ENCODE data around the gene TEKT3.

TEKT3 gene

DNA sequence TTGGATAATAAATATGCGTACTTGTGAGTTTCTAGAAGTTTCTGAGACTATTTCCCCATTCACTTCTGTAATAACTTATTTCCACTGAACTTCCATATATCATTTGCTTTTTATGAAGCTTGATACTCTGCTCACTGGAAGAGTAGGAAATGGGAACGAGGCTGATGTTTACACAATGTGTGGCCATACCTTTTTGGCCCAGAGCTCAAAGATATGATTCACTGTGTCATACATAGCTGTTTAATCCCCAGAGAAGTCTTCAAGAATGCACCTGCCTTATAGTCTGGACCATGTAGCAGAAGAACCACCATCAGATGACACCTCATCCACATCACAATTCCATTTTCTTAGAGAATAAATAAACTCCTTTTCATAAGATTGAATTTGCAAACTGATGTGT, 40.3 kb upstream of the TEKT3 start:
- in situ Hi-C loops (cut with MboI; ENCODE audit: low sequenced_read_pairs, unreplicated experiment) = no loop called here
- no peak for TF ChIP-seq CTCF (IDR thresholded peaks at IDR 0.05; ENCODE audit: borderline replicate concordance, control extremely low read depth, extremely low read depth, insufficient read depth, missing control alignments)
- no peak for DNase-seq (ENCODE audit: low spot score)

DNA sequence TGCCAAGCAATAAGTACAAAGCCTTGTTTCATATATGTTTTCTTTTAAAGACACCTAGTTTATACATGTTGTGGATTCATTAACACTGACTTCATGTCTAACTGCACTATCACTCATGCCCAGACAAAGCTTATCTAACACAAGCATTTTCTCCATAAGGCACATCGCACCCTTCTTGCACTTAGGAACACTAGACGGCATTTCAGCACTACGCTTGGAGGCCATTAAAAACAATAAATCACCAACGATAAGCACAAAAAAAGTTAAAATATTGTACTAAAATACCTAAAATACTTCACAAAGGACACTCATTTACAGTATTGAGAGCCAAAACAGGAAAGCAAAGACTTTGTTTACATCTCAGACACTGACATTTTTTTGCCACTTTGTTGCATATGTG, 39.0 kb upstream of the TEKT3 start:
- TF ChIP-seq CTCF (IDR thresholded peaks at IDR 0.05; ENCODE audit: borderline replicate concordance, control extremely low read depth, extremely low read depth, insufficient read depth, missing control alignments) = no peak
- no peak for DNase-seq (ENCODE audit: low spot score)
- in situ Hi-C loops (cut with MboI; ENCODE audit: low sequenced_read_pairs, unreplicated experiment) = no loop called here

GRCh38 chr17:15379659-15380058, 38.3 kb upstream of the TEKT3 start:
- TF ChIP-seq CTCF (IDR thresholded peaks at IDR 0.05; ENCODE audit: borderline replicate concordance, control extremely low read depth, extremely low read depth, insufficient read depth, missing control alignments) = no peak
- DNase-seq (ENCODE audit: low spot score) = no peak

DNA sequence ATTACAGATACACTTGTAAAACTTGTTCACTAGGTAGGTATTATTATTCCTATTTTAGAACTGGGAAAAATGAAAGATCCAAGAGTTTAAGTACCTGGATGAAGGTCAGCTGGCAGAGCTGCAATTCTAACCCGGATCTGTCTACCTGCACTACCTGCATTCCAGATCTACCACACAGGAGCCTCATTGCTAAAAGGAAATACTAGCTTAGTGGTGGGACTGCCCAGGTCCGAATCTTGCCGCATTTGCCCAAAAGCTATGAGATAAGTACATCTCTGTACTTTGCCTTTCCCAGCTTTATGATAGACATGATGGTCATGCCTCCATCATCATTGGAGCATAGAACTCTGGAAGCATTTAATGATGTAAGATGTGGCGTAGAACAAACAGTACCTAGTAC, 36.8 kb upstream of the TEKT3 start:
- in situ Hi-C loops (cut with MboI; ENCODE audit: low sequenced_read_pairs, unreplicated experiment) = no loop called here
- no peak for TF ChIP-seq CTCF (IDR thresholded peaks at IDR 0.05; ENCODE audit: borderline replicate concordance, control extremely low read depth, extremely low read depth, insufficient read depth, missing control alignments)
- DNase-seq (ENCODE audit: low spot score) = no peak

More at GRCh38 chr17:15379659-15380058, 38.3 kb upstream of the TEKT3 start:
- in situ Hi-C loops (cut with MboI; ENCODE audit: low sequenced_read_pairs, unreplicated experiment) = no loop called here

DNA sequence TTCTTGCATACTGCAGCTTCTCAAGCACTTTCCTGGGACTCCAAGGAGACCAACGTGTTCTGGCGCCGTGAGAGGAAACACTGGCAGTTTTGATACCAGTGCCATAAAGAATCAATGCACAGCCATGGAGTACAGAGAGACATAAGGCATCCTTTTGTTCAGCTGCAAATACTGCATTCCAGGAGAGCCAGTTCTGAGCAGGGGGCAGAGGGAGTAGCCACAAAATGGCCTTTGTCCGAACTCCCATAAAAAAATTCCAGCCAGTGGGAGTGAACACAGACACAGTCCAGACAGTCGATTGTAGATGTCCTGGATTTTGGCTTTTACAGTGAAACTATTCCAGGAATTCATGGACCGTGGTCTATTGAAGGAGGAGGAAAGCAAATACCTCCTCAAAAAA, 36.2 kb upstream of the TEKT3 start:
- in situ Hi-C loops (cut with MboI; ENCODE audit: low sequenced_read_pairs, unreplicated experiment) = no loop called here
- TF ChIP-seq CTCF (IDR thresholded peaks at IDR 0.05; ENCODE audit: borderline replicate concordance, control extremely low read depth, extremely low read depth, insufficient read depth, missing control alignments) = no peak
- no peak for DNase-seq (ENCODE audit: low spot score)

GRCh38 chr17:15377200-15377599, 35.8 kb upstream of the TEKT3 start:
- TF ChIP-seq CTCF (IDR thresholded peaks at IDR 0.05; ENCODE audit: borderline replicate concordance, control extremely low read depth, extremely low read depth, insufficient read depth, missing control alignments) = no peak
- in situ Hi-C loops (cut with MboI; ENCODE audit: low sequenced_read_pairs, unreplicated experiment) = no loop called here
- no peak for DNase-seq (ENCODE audit: low spot score)
